Heart left ventricle (tissue), 16 donors: Measurements from ENCODE around the gene MAP2K5. TPM values are rescaled to one million over a fixed set of nuclear protein-coding genes. Genes with fewer than 3 reads are reported as not detected.

ENCODE experiments used
- ATAC-seq, 4 donors: fragments of 200-7000 bp; cut with Tn5 transposase; one replicate each; pipeline ENCODE4 v1.9.1; 2020 to 2022; ENCODE audit warnings: moderate library complexity in 4 of 4, mild to moderate bottlenecking in 3 of 4, moderate number of reproducible peaks in 1 of 4
- DNase-seq, 5 donors: peaks; one replicate each; pipeline ENCODE4 v3.0.0-alpha.2; 2020
- H3K27ac ChIP-seq, 12 donors: fragments of 200-600 bp; sonication (generic) in 4 of 12; one replicate each; pipeline versions ENCODE4 v1.5.0 to v1.8.0; 2016 to 2022; ENCODE audit warnings: mild to moderate bottlenecking in 2 of 12
- H3K27me3 ChIP-seq, 9 donors: fragments of 200-600 bp; sonication (generic) in 2 of 9; one replicate each; pipeline versions ENCODE4 v1.5.1 to v1.8.0; 2016 to 2022; ENCODE audit warnings: mild to moderate bottlenecking in 3 of 9
- H3K36me3 ChIP-seq, 9 donors: fragments of 200-600 bp; sonication (generic) in 2 of 9; one replicate each; pipeline versions ENCODE4 v1.5.0 to v1.8.0; 2018 to 2022; ENCODE audit warnings: mild to moderate bottlenecking in 2 of 9
- H3K4me1 ChIP-seq, 12 donors: fragments of 200-600 bp; sonication (generic) in 4 of 12; one replicate each; pipeline versions ENCODE4 v1.5.0 to v1.8.0; 2016 to 2022; ENCODE audit warnings: mild to moderate bottlenecking in 3 of 12
- H3K4me3 ChIP-seq, 12 donors: fragments of 200-600 bp; sonication (generic) in 4 of 12; one replicate each; pipeline versions ENCODE4 v1.5.0 to v1.8.0; 2017 to 2022; ENCODE audit warnings: mild to moderate bottlenecking in 9 of 12, moderate library complexity in 4 of 12
- H3K9me3 ChIP-seq, 12 donors: fragments of 200-600 bp; sonication (generic) in 4 of 12; one replicate each; pipeline versions ENCODE4 v1.5.0 to v1.8.0; 2016 to 2022; ENCODE audit warnings: mild to moderate bottlenecking in 1 of 12
- POLR2A ChIP-seq, 2 donors: fragments of 450-650 bp; IDR thresholded peaks; one replicate each; pipeline ENCODE4 v1.6.1; 2017; ENCODE audit warnings: antibody characterized with exemption in 2 of 2, mild to moderate bottlenecking in 2 of 2, moderate library complexity in 2 of 2
- WGBS, 4 donors: extraction: QIAGEN DNeasy Blood & Tissue Kit in 2 of 4; methylation state at CpG; one replicate each; pipeline versions ENCODE4 v1.1.5 to v1.1.7; 2013 to 2018; 5-methylcytosine and 5-hydroxymethylcytosine counted together
- intact Hi-C, 10 donors: fragments of 100-400 bp; cut with DNase I; formaldehyde crosslinking; loops; one replicate each; pipeline versions ENCODE4 v1.11.1 to v1.14.2; 2022
- polyA plus RNA-seq, 2 donors: library from polyadenylated mRNA; stranded (reverse); fragments of 200-250 nt; gene quantifications; one replicate each; pipeline ENCODE4 v1.2.3, GENCODE V29; 2013
- total RNA-seq, 9 donors: library from RNA; depleted of rRNA in 2 of 9; stranded (reverse); fragments of >200 nt in 2 of 9; fragmentation: NEBNext Ultra II Directional in 3 of 9; extraction: Animal tissue kit (Norgen Biotek cat#: 25700) in 3 of 9; gene quantifications; one replicate each; pipeline versions ENCODE4 v1.1.0 to v1.2.4, GENCODE V29; 2016 to 2023
- TF ChIP-seq, protein P1 (sequence below), 12 donors: fragments of 200-600 bp; sonication (generic) in 4 of 12; IDR thresholded peaks; one replicate each; pipeline versions ENCODE4 v1.5.0 to v1.8.0; 2018 to 2022; ENCODE audit warnings: antibody characterized with exemption in 12 of 12, mild to moderate bottlenecking in 5 of 12
- donor health status: ischemic (EF 13 %, LVEDD 7.1; RV severe dilation, severe dysfunction).
- donor health status: healthy with polysubstance abuse.
- donor health status: DM: no; HTN: yes; CAD: no.
- donor health status: DM: no; HTN: no; CAD: no.
- donor health status: ischemic (EF 25% LVEDD 6.9; RV normal size, moderate dysfunction).
- donor health status: ischemic (EF 25% LVEDD 5.7; RV mildly dilated, moderate dysfunction).
- donor health status: healthy.
- donor health status: DM: yes; HTN: yes; CAD: no.
- donor health status: ischemic (EF 35%, LVEDD 5.7; RV mildly dilated, moderate dysfunction).
- donor health status: nonischemic (EF 11% LVEDD 7.7; RV severe dilation, severe dysfunction).
- donor health status: DM: yes; HTN: yes; CAD: no.
- donor health status: PGD.
- donor health status: ischemic (EF 29% LVEDD 5.4; RV normal size, mild dysfunction).
- donor health status: nonischemic (EF 23%, LVEDD 6.1; RV moderate dilation, normal function).

Gene MAP2K5
- total and polyA plus RNA-seq, 11 donors: 8.1 to 32.0 (median 19.1) TPM

DNA sequence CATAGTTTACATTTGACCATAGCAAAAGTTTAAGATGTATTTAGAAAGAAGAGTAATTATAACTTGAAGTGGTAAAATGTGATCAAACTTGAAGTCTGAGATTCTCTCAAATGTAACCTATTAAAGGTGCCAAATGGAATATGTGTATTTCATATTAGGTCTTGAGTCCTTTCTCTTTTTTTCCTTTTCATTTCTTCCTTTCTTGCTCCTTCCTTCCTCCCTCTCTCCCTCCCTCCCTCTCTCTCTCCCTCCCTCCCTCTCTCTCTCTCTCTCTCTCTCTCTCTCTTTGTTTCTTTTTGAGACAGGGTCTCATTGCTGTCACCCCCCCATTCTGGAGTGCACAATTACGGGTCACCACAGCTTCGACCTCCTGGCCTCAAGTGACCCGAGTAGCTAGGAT is 47.7 kb downstream of the MAP2K5 start:
- TF ChIP-seq, protein P1, sequence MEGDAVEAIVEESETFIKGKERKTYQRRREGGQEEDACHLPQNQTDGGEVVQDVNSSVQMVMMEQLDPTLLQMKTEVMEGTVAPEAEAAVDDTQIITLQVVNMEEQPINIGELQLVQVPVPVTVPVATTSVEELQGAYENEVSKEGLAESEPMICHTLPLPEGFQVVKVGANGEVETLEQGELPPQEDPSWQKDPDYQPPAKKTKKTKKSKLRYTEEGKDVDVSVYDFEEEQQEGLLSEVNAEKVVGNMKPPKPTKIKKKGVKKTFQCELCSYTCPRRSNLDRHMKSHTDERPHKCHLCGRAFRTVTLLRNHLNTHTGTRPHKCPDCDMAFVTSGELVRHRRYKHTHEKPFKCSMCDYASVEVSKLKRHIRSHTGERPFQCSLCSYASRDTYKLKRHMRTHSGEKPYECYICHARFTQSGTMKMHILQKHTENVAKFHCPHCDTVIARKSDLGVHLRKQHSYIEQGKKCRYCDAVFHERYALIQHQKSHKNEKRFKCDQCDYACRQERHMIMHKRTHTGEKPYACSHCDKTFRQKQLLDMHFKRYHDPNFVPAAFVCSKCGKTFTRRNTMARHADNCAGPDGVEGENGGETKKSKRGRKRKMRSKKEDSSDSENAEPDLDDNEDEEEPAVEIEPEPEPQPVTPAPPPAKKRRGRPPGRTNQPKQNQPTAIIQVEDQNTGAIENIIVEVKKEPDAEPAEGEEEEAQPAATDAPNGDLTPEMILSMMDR (IDR thresholded peaks at IDR 0.05): no peak
- no peak for TF ChIP-seq POLR2A (IDR thresholded peaks at IDR 0.05)
- peaks cover 3 to 85% (median 49%) of the 10 kb centered on the region in 9 donors for H3K36me3 ChIP-seq
- intact Hi-C loops: no loop called here
- ATAC-seq (no peak), DNase-seq (no peak)
- H3K4me1 ChIP-seq: no peaks in the 10 kb centered on the region
- H3K9me3 ChIP-seq: no peaks in the 10 kb centered on the region
- no peak overlapping the region for H3K27ac ChIP-seq
- WGBS, 4 donors: 94 to 98% (median 96%) methylated on average over 3 of the region's 3 CpGs
- H3K27me3 ChIP-seq: no peaks in the 10 kb centered on the region
- no peak overlapping the region for H3K4me3 ChIP-seq

DNA sequence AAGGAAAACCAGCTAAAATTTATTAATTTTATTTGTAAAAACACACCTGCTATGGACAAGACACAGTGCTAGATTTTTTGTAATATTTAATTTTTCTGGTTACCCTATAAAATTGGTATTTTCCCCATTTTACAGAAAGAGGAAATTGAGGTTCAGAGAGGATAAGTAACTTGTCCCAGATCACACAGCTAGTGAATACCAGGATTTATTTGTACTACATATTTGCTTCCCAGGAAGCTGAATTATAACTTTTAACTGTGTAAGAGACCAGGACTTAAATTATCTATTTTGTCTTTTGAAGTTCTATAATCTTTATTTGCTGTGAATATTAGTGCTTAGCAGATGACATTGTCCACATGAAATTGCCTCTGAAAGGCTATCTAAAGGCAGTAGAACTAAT is 49.7 kb downstream of the MAP2K5 start:
- ATAC-seq: no peak
- Histone ChIP-seq H3K9me3 (no peaks in the 10 kb centered on the region), H3K27me3 (no peaks in the 10 kb centered on the region), H3K36me3 (peaks cover 3 to 78% (median 50%) of the 10 kb centered on the region in 9 donors), H3K27ac (no peak overlapping the region), H3K4me3 (no peak overlapping the region), H3K4me1 (no peaks in the 10 kb centered on the region)
- DNase-seq: no peak
- intact Hi-C loops: no loop called here
- TF ChIP-seq, protein P1 (IDR thresholded peaks at IDR 0.05): no peak
- no peak for TF ChIP-seq POLR2A (IDR thresholded peaks at IDR 0.05)

DNA sequence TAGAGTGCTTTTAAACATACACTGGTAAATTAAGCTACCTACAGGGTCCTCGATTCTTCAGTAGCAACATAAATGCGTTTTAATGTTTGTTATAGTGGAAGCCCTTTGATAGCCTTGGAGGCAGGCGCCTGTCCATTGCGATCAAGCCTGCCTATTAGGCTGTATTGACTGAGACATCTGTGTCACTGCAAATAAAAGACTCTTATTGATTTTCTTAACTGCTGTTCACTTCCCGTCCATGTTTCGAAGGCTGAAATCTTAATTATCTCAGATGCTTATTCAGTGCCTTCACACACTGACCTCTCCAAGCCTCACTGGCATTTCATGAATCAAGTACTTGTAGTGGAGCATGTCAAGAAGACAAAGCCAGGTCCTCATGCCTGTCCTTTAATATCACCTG is 51.1 kb downstream of the MAP2K5 start:
- Histone ChIP-seq H3K36me3 (peaks cover 0 to 78% (median 36%) of the 10 kb centered on the region in 9 donors), H3K4me3 (no peak overlapping the region), H3K9me3 (no peaks in the 10 kb centered on the region), H3K27ac (no peak overlapping the region), H3K27me3 (no peaks in the 10 kb centered on the region), H3K4me1 (no peaks in the 10 kb centered on the region)
- WGBS, 4 donors: 94 to 98% (median 96%) methylated on average over 6 of the region's 6 CpGs
- no peak for DNase-seq
- TF ChIP-seq, protein P1 (IDR thresholded peaks at IDR 0.05): no peak
- TF ChIP-seq POLR2A (IDR thresholded peaks at IDR 0.05): no peak
- ATAC-seq: no peak
- intact Hi-C loops: no loop called here

GRCh38 chr15:67594770-67595169 is 52.3 kb downstream of the MAP2K5 start:
- Histone ChIP-seq H3K4me3 (no peak overlapping the region), H3K9me3 (no peaks in the 10 kb centered on the region), H3K27ac (no peak overlapping the region), H3K27me3 (no peaks in the 10 kb centered on the region), H3K36me3 (peaks cover 0 to 67% (median 29%) of the 10 kb centered on the region in 9 donors), H3K4me1 (no peaks in the 10 kb centered on the region)
- TF ChIP-seq POLR2A (IDR thresholded peaks at IDR 0.05): no peak
- TF ChIP-seq, protein P1 (IDR thresholded peaks at IDR 0.05): no peak
- no peak for ATAC-seq
- DNase-seq: no peak
- intact Hi-C loops: no loop called here
